Body of pancreas (tissue), 4 donors: ENCODE data around the gene COMMD1.

Experiments
- CTCF ChIP-seq, 7 experiments: fragments of 450-650 bp in 4 of 7; fragments of 200-600 bp in 3 of 7; sonication (generic) in 3 of 7; IDR thresholded peaks; one replicate each; pipeline ENCODE4 v1.5.1; 2016 to 2019; ENCODE audit warnings: antibody characterized with exemption in 7 of 7
- POLR2A ChIP-seq, 3 donors: fragments of 450-650 bp; IDR thresholded peaks; one replicate each; pipeline ENCODE4 v1.6.1; 2016; ENCODE audit warnings: antibody characterized with exemption in 3 of 3, mild to moderate bottlenecking in 2 of 3

DNA sequence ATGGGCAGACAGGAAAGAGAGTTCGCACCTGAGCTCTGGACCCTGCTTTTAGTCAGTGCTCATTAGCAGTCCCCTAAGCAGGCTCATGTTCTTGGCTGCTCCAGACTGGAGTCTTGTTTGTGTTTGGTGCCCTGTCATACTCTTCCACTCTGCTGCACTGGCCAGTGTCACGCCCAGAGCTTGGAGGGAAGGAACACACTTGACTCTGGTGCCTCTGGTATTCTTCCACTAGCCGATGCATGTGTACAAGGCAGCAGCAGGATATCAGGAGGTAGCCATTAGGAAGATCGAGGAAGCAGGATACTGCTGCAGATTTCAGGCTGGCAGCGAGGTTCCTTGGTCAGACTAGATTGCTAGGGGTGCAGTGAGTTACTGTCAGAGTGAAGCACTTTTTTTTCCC, 209.1 kb downstream of the COMMD1 start:
- TF ChIP-seq CTCF (IDR thresholded peaks at IDR 0.05) (no peak), POLR2A (IDR thresholded peaks at IDR 0.05) (no peak)
